ENCODE measurements around the gene TTC8. TPM values are rescaled to one million over a fixed set of nuclear protein-coding genes. Genes with fewer than 3 reads are reported as not detected.

TTC8 gene
- total and polyA plus RNA-seq, 4 donors, result 7.3 to 11.7 (median 10.4) TPM

- WGBS, result 96% methylated on average over 1 of the region's 1 CpG
- no peak overlapping the region for H3K4me3 ChIP-seq (ENCODE audit: low read depth in 1 of 3, low read length in 3 of 3)
- H3K9ac ChIP-seq (ENCODE audit: low read depth in 1 of 2, low read length in 2 of 2), result no peak overlapping the region
- DNase-seq (ENCODE audit: low spot score), result no peak
- H3K9me3 ChIP-seq (ENCODE audit: control insufficient read depth in 4 of 4, low read length in 3 of 4), result no peaks in the 10 kb centered on the region
- TF ChIP-seq HNF4G (IDR thresholded peaks at IDR 0.05) (no peak), YY1 (IDR thresholded peaks at IDR 0.05) (no peak), REST (IDR thresholded peaks at IDR 0.05) (no peak), EGR1 (IDR thresholded peaks at IDR 0.05; ENCODE audit: low read depth in 2 of 2) (no peak)
- peaks cover 0 to 7% (median 3%) of the 10 kb centered on the region in 4 donors for H3K36me3 ChIP-seq (ENCODE audit: control insufficient read depth in 4 of 4, insufficient read depth in 3 of 4, low read depth in 1 of 4, low read length in 3 of 4)
- H3K27ac ChIP-seq (ENCODE audit: low read depth in 1 of 2, low read length in 2 of 2), result no peak overlapping the region
- H3K27me3 ChIP-seq (ENCODE audit: control insufficient read depth in 4 of 4, insufficient read depth in 4 of 4, low read length in 3 of 4), result no peaks in the 10 kb centered on the region
- H3K4me1 ChIP-seq (ENCODE audit: control insufficient read depth in 4 of 4, insufficient read depth in 4 of 4, low read length in 3 of 4), result peaks cover 2 to 16% (median 13%) of the 10 kb centered on the region in 4 donors
These were observed 13.0 kb downstream of the TTC8 start for GRCh38 chr14:88837495-88837894.

- TF ChIP-seq FOXA1 (IDR thresholded peaks at IDR 0.05) (no peak), JUND (IDR thresholded peaks at IDR 0.05) (no peak), ATF3 (IDR thresholded peaks at IDR 0.05) (no peak), YY1 (IDR thresholded peaks at IDR 0.05) (no peak), HNF4G (IDR thresholded peaks at IDR 0.05) (no peak), RXRA (IDR thresholded peaks at IDR 0.05) (no peak), MAX (IDR thresholded peaks at IDR 0.05) (no peak), HNF4A (conservative IDR thresholded peaks at IDR 0.05) (no peak), REST (IDR thresholded peaks at IDR 0.05) (no peak), RAD21 (IDR thresholded peaks at IDR 0.05) (no peak), TAF1 (conservative IDR thresholded peaks at IDR 0.05) (no peak), FOXA2 (IDR thresholded peaks at IDR 0.05) (no peak), EGR1 (IDR thresholded peaks at IDR 0.05; ENCODE audit: low read depth in 2 of 2) (no peak), CTCF (IDR thresholded peaks at IDR 0.05; ENCODE audit: low read depth, low read length, missing input control) (no peak), SP1 (IDR thresholded peaks at IDR 0.05) (no peak)
- Histone ChIP-seq H3K36me3 (ENCODE audit: control insufficient read depth in 4 of 4, insufficient read depth in 3 of 4, low read depth in 1 of 4, low read length in 3 of 4) (peaks cover 2 to 7% (median 3%) of the 10 kb centered on the region in 4 donors), H3K4me3 (ENCODE audit: low read depth in 1 of 3, low read length in 3 of 3) (no peak overlapping the region), H3K9ac (ENCODE audit: low read depth in 1 of 2, low read length in 2 of 2) (no peak overlapping the region), H3K4me1 (ENCODE audit: control insufficient read depth in 4 of 4, insufficient read depth in 4 of 4, low read length in 3 of 4) (peaks cover 2 to 16% (median 13%) of the 10 kb centered on the region in 4 donors), H3K27ac (ENCODE audit: low read depth in 1 of 2, low read length in 2 of 2) (no peak overlapping the region), H3K27me3 (ENCODE audit: control insufficient read depth in 4 of 4, insufficient read depth in 4 of 4, low read length in 3 of 4) (no peaks in the 10 kb centered on the region), H3K9me3 (ENCODE audit: control insufficient read depth in 4 of 4, low read length in 3 of 4) (no peaks in the 10 kb centered on the region)
- no peak for DNase-seq (ENCODE audit: low spot score)
- 94% methylated on average over 3 of the region's 3 CpGs for WGBS
These were observed 13.6 kb downstream of the TTC8 start for GRCh38 chr14:88838015-88838414.

All from liver (tissue), 9 donors.